22Rv1 (cell line): ENCODE data around the gene TWIST2.

Experiments
- CTCF ChIP-seq: fragments of 450-650 bp; IDR thresholded peaks from 2 replicates; pipeline ENCODE4 v1.5.1; 2017; ENCODE audit warnings: mild to moderate bottlenecking
- ZFX ChIP-seq: fragments of 450-650 bp; IDR thresholded peaks from 2 replicates; pipeline ENCODE4 v1.6.1; 2017; ENCODE audit warnings: antibody characterized with exemption, borderline replicate concordance

- TF ChIP-seq CTCF (no peak), ZFX (no peak)
These were observed 26.5 kb upstream of the TWIST2 start for GRCh38 chr2:238821391-238821790.
